Stimulated activated CD8-positive, alpha-beta memory T cell treated with anti-CD3 and anti-CD28 coated beads, Interleukin-7, amount 100 ng/mL, for 24 hours (primary cell): ENCODE measurements around the gene TROAP.
A peak's percentile ranks its signal among the peaks of the same experiment; 100 is the strongest.
"Not testable (repeated sequence)": the region's sequence is repeated elsewhere in the genome, so short reads cannot be mapped to it uniquely, and the experiment has no call there.

Experiments
- DNase-seq: peaks from one replicate; pipeline ENCODE4 v3.0.0-alpha.2; 2020; ENCODE audit warnings: low read depth

TROAP gene

GRCh38 chr12:49366652-49367380 is 43.8 kb downstream of the TROAP start:
- peak; percentile 74 for DNase-seq

DNA sequence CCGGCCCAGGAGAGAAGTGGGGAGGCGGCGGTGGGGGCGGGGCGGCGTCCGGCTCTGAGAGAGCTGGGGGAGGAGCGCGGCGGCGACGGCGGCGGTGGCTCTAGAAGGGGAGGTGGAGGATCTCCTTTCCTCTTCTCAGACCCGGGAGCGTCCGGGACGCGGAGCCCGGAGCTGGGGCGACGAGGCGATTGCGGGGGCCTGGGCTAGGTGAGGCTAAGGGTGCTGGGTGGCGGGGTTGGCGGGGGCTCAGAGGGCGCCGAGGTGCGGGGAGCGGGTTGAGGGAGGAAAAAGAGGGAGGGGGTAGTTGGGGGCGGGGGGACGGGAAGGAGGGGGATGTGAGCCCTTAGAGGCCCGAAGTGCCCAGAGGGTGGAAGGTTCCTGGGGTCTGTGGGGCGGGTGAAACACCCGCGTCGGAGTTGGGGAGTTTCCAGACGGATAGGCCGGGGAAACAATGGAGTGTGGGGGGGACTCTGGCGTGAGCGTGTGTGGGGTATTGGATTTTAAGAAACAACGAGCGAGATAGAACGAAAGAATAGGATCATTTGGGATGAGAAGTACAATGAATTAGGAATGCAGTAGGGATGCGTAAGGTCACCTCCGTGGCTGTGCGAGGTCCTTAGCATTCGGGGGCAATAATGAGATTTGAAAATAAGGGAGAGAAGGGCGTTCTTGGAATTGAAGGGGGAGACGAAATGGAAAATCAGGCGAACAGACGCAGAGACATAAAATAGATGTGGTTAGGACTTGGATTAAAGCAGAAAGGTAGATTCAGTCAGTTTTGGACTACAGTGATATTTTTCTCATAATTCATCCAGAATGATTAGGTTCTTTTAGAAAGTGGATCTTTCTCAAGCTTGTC is 44.6 kb downstream of the TROAP start, which contains the start of gene SPATS2:
Gene SPATS2 (plus strand): TSS at position 82 of the 859 bp plus-strand sequence. CDS start 93,551 bp downstream, outside the sequence.
- DNase-seq: no peak

GRCh38 chr12:49368240-49368600 is 45.2 kb downstream of the TROAP start:
- DNase-seq: no peak

- no peak for DNase-seq
Measured at GRCh38 chr12:49369411-49370145, 46.5 kb downstream of the TROAP start.

DNA sequence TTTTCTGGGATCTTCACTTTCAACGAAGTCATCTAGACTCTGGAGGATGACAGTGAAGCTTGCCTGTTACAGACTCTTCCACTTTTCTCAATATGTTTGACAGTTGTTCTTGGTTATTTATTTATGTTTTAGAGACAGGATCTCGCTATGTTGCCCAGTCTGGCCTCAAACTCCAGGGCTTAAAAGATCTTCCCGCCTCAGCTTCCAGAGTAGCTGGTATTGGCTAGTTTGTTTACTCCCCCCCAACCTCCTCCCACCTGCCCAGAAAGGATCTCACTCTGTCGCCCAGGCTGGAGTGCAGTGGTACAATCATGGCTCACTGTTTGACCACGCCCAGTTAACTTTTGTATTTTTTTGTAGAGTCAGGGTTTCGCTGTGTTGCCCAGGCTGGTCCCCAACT is 47.5 kb downstream of the TROAP start:
- no peak for DNase-seq

DNA sequence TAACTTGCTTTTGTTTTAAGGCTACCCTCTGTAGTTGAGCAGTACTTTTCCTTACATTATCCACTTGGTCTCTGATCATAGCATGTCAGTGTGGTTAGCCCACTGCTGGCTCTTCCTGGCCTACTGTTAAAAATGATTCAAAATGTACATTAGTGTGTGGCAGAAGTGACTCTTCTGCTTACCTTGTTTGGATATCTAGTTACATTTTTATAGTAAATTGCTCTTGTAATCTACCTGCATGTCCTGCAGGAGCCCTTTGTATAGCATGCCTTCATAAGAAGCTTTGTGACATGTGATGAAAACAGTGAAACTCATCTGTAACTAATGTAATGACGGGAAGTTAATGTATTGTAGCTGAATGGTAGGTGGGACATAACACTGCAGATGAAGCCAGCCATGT is 52.4 kb downstream of the TROAP start:
- no peak for DNase-seq

DNA sequence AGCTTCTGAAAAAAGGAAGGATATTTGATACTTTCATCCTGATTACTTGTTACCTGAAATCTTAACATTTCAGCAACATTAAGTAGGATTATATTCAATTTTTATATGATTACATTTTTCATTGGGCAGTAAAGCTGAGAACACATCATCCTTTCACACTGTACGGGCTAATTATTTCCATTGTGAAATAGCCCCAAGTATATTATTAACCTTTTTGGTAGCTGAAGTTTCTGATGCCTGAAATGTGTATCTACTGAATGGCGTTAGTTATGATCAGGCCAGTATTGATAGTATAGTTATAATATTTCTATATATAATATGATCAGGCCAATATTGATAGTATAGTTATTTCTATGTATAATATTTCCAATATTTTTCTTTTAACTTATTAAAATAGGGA is 54.3 kb downstream of the TROAP start:
- DNase-seq: no peak

- not testable (repeated sequence) for DNase-seq
Measured at GRCh38 chr12:49380184-49380583, 57.1 kb downstream of the TROAP start.
